Measurements from ENCODE around the gene OGN. TPM values are rescaled to one million over a fixed set of nuclear protein-coding genes. Genes with fewer than 3 reads are reported as not detected.
A peak's percentile ranks its signal among the peaks of the same experiment; 100 is the strongest.

Gene OGN
- total and polyA plus RNA-seq, 2 of the 4 experiments (the other 2 are of a cell fraction) = under 0.01 to 0.10 TPM

DNA sequence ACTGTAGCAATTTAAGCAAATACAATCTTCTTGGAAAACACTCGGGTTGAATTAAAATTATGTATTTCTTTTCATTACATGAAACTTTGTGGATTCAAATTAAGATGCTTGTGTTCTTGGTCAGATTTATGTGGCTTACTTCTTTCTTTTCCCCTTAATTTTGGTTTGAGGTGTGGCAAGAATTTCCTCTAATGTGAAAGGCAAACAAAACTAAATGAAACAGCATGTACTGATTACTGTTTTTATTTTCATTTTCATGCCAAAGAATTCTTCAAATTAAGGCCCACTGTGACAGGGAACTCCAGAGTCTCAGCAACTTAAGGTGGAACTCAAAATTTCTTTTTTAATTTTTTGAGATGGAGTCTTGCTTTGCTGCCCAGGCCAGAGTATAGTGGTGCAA, 20.0 kb upstream of the OGN start, which contains the start of gene OMD:
Gene OMD (minus strand): TSS at position 132 of the 400 bp plus-strand sequence. CDS start 6,913 bp downstream, outside the sequence.
- Histone ChIP-seq H3K56ac (ENCODE audit: extremely low read depth, insufficient read depth, low read length) (no peak within 1 kb of the TSS), H4K5ac (ENCODE audit: low read depth, low read length) (no peak within 1 kb of the TSS), H2AK5ac (ENCODE audit: low read depth, low read length) (no peak within 1 kb of the TSS), H3K4ac (ENCODE audit: low read depth, low read length) (no peak within 1 kb of the TSS; the same call in 1 of the 2 replicates), H2BK5ac (ENCODE audit: low read depth, low read length, poor library complexity, severe bottlenecking) (peak within 1 kb of the TSS; percentile 53), H3K4me3 (ENCODE audit: insufficient read depth, low read depth, low read length) (no peak within 1 kb of the TSS), H3K27ac (ENCODE audit: insufficient read depth, low read length) (peak within 1 kb of the TSS; percentile 62; the same call in 1 of the 2 replicates), H4K8ac (ENCODE audit: low read depth in 2 of 2, low read length in 2 of 2) (no peak within 1 kb of the TSS), H3K4me2 (ENCODE audit: low read depth, low read length) (no peak within 1 kb of the TSS; the same call in 1 of the 2 replicates), H3K36me3 (ENCODE audit: control insufficient read depth, insufficient read depth, low read length) (no peaks in the 10 kb centered on the region), H2AFZ (replicated peaks; ENCODE audit: low read length, poor library complexity) (no peak within 1 kb of the TSS), H4K91ac (ENCODE audit: insufficient read depth, low read depth, low read length) (no peak within 1 kb of the TSS), H3K23ac (ENCODE audit: low read depth, low read length) (no peak within 1 kb of the TSS), H2BK120ac (ENCODE audit: low read depth, low read length) (no peak within 1 kb of the TSS), H3K9me1 (ENCODE audit: insufficient read depth, low read length) (peaks cover 2% of the 10 kb centered on the region; the same call in 1 of the 2 replicates), H3K18ac (ENCODE audit: low read depth, low read length) (no peak within 1 kb of the TSS; the same call in 1 of the 2 replicates), H3K27me3 (ENCODE audit: control insufficient read depth, insufficient read depth, low read length) (no peaks in the 10 kb centered on the region), H3K9ac (ENCODE audit: low read depth, low read length) (no peak within 1 kb of the TSS), H3K14ac (replicated peaks; ENCODE audit: low read depth, low read length) (no peak within 1 kb of the TSS), H3K4me1 (ENCODE audit: control insufficient read depth, insufficient read depth, low read length) (peaks cover 8% of the 10 kb centered on the region), H4K20me1 (ENCODE audit: insufficient read depth, low read length) (no peaks in the 10 kb centered on the region), H3K9me3 (ENCODE audit: control insufficient read depth, insufficient read depth, low read length) (no peaks in the 10 kb centered on the region), H2BK15ac (ENCODE audit: low read depth, low read length) (no peak within 1 kb of the TSS), H2AK9ac (replicated peaks; ENCODE audit: low read depth, low read length, poor library complexity) (no peak within 1 kb of the TSS), H2BK20ac (ENCODE audit: low read depth, low read length) (no peak within 1 kb of the TSS), H3K79me1 (ENCODE audit: low read depth in 1 of 2, low read length in 2 of 2) (no peaks in the 10 kb centered on the region)
- in situ Hi-C loops (cut with MboI; ENCODE audit: low sequenced_read_pairs) (no loop called here), dilution Hi-C loops (cut with HindIII; ENCODE audit: low sequenced_read_pairs, unreplicated experiment) (no loop called here), intact Hi-C loops (cut with micrococcal nuclease) (no loop called here)
- DNase-seq (no peak), ATAC-seq (ENCODE audit: low read depth) (no peak)
- POLR2A ChIA-PET (ENCODE audit: unreplicated experiment) = no interaction called here
- BruUV-seq (replicated peaks) = no TSS peak
- no peak for TF ChIP-seq FOS (IDR thresholded peaks at IDR 0.05; ENCODE audit: low read depth, low read length)
- no peak for TF ChIP-seq CEBPB (IDR thresholded peaks at IDR 0.05; ENCODE audit: low read depth, low read length)
- TF ChIP-seq SMC3 (IDR thresholded peaks at IDR 0.05; ENCODE audit: low read depth, low read length) = no peak
- TF ChIP-seq, protein P1, sequence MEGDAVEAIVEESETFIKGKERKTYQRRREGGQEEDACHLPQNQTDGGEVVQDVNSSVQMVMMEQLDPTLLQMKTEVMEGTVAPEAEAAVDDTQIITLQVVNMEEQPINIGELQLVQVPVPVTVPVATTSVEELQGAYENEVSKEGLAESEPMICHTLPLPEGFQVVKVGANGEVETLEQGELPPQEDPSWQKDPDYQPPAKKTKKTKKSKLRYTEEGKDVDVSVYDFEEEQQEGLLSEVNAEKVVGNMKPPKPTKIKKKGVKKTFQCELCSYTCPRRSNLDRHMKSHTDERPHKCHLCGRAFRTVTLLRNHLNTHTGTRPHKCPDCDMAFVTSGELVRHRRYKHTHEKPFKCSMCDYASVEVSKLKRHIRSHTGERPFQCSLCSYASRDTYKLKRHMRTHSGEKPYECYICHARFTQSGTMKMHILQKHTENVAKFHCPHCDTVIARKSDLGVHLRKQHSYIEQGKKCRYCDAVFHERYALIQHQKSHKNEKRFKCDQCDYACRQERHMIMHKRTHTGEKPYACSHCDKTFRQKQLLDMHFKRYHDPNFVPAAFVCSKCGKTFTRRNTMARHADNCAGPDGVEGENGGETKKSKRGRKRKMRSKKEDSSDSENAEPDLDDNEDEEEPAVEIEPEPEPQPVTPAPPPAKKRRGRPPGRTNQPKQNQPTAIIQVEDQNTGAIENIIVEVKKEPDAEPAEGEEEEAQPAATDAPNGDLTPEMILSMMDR (conservative IDR thresholded peaks at IDR 0.05; ENCODE audit: low read depth, low read length) = no peak
- no peak for TF ChIP-seq MAZ (IDR thresholded peaks at IDR 0.05; ENCODE audit: borderline replicate concordance, low read depth, low read length)
- no peak for TF ChIP-seq RAD21 (IDR thresholded peaks at IDR 0.05; ENCODE audit: low read length)
- no peak for TF ChIP-seq CHD1 (IDR thresholded peaks at IDR 0.05; ENCODE audit: low read depth, low read length)
- TF ChIP-seq, protein P2, sequence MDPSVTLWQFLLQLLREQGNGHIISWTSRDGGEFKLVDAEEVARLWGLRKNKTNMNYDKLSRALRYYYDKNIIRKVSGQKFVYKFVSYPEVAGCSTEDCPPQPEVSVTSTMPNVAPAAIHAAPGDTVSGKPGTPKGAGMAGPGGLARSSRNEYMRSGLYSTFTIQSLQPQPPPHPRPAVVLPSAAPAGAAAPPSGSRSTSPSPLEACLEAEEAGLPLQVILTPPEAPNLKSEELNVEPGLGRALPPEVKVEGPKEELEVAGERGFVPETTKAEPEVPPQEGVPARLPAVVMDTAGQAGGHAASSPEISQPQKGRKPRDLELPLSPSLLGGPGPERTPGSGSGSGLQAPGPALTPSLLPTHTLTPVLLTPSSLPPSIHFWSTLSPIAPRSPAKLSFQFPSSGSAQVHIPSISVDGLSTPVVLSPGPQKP (IDR thresholded peaks at IDR 0.05; ENCODE audit: borderline replicate concordance, low read depth, low read length) = no peak
- no peak for TF ChIP-seq MXI1 (IDR thresholded peaks at IDR 0.05; ENCODE audit: borderline replicate concordance, low read depth, low read length)
- TF ChIP-seq USF2 (IDR thresholded peaks at IDR 0.05; ENCODE audit: low read depth, low read length) = no peak
- CTCF ChIA-PET = no interaction called here
- no CpG with 5 or more reads among the region's 1 CpG for WGBS, 2 experiments (ENCODE audit: extremely low coverage in 2 of 2, insufficient read length in 1 of 2)
